Mucosa of gallbladder (tissue), 1 donor: ENCODE data around the gene PBRM1. TPM values are rescaled to one million over a fixed set of nuclear protein-coding genes. Genes with fewer than 3 reads are reported as not detected.
"Not testable (repeated sequence)": the region's sequence is repeated elsewhere in the genome, so short reads cannot be mapped to it uniquely, and the experiment has no call there.

Source experiments
- DNase-seq: peaks from one replicate; pipeline ENCODE4 v3.0.0-alpha.2; 2020; ENCODE audit warnings: low spot score
- total RNA-seq: library from RNA; stranded (reverse); gene quantifications from one replicate; pipeline ENCODE4 v1.2.1, GENCODE V29; 2021
- donor health status: DM: no; HTN: no; CAD: no.

PBRM1 gene
- total RNA-seq = 54.3 TPM

GRCh38 chr3:52685709-52686691 is at the start of gene PBRM1, which contains the start of gene GNL3:
PBRM1 (minus strand) TSS chr3:52685913.
GNL3 (plus strand) TSS chr3:52686032; CDS start chr3:52686093, 61 bp downstream.
- DNase-seq = peak; percentile 94

DNA sequence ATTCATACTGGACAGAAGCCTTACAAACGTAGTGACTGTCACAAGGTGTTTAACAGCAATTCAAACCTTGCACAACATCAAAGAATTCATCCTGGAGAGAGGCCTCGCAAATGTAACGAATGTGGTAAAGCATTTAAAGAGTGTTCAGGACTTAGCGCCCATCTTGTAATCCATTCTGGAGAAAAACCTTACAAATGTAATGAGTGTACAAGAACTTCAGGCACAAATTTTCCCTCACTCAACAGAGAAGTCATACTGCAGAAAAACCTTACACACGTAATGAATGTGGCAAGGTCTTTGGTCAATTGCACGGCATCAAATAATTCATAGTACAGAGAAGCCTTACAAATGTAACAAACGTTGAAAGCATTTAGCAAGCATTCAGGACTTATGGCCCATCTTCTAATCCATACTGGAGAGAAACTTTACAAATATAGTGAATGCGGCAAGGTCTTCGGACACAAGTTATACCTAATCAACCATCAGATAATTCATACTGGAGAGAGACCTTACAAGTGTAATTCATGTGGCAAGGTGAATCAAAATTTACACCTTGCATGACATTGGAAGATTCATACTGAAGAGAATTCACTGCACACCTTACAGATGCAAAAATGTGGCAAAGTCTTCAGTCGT is 47.7 kb upstream of the PBRM1 start:
- no peak for DNase-seq

GRCh38 chr3:52731590-52731989 is 45.9 kb upstream of the PBRM1 start:
- no peak for DNase-seq

- DNase-seq = no peak
Measured at GRCh38 chr3:52730681-52731080, 45.0 kb upstream of the PBRM1 start.

GRCh38 chr3:52728753-52729152 is 43.0 kb upstream of the PBRM1 start:
- not testable (repeated sequence) for DNase-seq

DNA sequence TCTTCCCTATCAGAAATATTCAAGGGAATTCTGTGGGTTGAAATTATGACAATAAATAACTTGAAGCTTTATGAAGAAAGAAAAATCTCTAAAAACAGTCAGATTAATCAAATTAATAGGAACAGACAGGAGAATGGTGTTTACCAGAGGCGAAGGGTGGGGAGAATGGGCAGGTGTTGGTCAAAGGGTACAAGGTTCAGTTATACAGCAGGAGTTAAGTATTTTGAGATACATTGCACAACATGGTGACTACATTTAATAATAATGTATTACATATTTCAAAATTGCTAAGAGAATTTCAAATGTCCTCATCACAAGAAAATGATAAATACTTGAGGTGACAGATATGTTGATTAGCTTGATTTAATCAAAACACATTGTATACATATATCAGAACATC is 38.8 kb upstream of the PBRM1 start:
- DNase-seq = no peak

GRCh38 chr3:52723935-52724334 is 38.2 kb upstream of the PBRM1 start:
- no peak for DNase-seq

DNA sequence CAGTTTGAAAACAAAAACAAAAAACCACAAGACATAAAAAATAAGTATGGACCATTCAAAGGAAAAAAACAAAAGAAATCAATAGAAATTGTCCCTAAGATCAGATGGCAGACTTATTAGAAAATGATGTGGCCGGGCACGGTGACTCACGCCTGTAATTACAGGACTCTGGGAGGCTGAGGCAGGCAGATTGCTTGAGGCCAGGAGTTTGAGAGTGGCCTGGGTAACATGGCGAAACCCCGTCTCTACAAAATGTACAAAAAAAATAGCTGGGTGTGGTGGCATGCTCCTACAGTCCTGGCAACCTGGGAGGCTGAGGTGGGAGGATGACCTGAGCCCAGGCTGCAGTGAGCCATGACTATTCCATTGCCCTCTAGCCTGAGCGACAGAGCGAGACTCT is 36.8 kb upstream of the PBRM1 start:
- DNase-seq = no peak

- no peak for DNase-seq
Measured at GRCh38 chr3:52721730-52722008, 36.0 kb upstream of the PBRM1 start.

GRCh38 chr3:52721002-52721729 is 35.5 kb upstream of the PBRM1 start:
- no peak for DNase-seq

DNA sequence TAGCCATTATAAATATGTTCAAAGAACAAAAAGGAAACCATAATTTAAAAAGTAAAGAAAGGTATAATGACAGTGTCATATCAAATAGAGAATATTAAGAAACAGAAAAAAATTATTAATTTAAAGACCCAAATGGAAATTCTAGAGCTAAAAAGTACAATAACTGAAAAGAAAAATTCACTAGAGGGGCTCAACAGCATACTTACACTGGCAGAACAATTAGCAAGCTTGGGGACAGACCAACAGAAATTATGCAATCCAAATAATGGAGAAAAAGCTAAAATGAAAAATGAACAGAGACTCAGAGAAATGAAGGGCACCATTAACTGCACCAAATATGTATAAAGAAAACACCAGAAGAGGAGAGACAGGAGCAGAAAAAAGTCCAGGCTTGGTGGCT is 33.9 kb upstream of the PBRM1 start:
- DNase-seq = no peak

GRCh38 chr3:52715714-52716305 is 30.1 kb upstream of the PBRM1 start:
- no peak for DNase-seq

DNA sequence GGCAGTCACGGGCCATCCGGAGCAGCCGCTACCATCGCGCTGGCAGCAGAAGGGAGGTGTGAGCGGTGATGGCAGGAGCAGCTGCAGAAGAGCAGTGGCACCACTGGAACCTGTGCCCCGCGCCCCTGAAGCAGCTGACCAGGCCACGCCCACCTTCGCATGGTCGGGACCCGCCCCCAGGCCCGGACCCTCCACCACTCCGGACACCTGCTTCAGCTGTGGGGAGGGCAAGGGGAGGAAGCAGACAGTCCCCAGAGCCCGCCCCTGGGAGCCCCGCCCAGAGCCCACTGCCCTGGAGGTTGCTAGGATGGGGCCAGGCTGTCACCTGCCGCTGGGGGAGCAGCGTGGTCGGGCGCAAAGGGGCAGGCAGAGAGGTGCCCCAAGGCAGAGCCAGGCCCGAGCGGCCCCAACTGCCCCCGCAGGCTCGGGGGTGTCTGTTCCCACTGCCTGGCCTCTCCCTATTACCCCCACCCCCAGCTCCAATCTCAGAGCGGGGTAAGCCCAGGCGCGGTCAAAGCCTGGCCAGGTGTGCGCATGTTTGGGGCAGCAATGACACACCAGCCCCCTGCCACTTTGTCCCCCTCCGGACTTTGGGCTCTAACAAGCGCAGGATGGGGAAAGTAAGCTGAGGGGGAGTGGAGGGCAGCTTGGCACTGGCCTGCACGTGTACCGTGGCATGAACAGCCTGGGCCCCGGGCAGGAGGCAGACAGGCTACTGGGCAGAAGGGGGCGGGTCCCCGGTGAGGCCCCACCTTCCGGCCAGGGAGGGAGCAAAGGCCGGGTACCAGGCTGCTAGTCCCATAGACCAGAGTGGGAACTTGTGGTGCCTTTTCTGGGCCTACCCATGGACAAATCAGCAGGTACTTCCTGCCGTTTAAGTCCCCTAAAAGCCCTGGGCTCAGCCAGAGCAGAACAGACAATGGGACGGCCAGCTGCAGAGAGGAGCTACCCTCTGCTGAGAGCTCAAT is 28.9 kb upstream of the PBRM1 start:
- DNase-seq = peak; percentile 32

DNA sequence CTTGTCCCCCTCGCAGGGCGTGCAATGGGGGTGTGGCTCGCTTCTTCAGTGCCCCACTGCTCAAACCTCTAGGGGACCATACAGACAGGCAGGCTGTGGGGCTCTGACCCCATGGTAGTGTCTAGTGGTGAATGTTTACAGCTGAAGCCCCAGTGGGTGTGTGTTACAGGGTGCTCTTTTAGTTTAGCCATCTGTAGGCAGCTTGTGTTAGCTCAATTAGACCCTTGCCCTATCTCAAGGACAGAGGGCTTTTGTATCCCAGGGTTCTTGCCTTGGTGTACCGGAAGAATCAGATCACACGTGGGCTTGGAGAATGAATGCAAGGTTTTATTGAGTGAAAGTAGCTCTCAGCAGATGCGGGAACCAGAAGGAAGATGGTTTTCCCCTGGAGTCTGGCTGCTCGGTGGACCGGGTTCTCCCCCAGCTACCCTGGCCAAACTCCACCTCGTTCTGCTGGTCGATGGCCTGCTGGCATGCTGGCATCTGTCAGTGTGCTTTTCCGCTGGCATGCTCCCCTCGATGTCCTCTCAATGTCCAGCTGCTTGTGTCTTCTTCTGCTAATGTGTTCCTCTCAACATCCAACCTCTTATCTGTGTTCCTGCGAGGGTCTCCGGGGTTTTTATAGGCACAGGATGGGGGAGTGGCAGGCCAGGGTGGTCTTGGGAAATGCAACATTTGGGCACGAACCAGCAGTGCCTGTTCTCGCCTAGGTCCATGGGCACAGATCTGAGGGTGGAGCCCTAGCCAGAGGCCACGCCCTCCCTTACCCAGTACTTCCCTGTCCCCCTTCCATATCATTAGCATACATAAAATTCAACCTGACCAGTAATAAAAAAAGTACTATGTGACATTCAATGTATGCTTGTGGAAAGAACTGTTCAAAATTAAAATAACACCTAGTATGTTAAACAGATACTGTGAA is 26.8 kb upstream of the PBRM1 start:
- DNase-seq = no peak

DNA sequence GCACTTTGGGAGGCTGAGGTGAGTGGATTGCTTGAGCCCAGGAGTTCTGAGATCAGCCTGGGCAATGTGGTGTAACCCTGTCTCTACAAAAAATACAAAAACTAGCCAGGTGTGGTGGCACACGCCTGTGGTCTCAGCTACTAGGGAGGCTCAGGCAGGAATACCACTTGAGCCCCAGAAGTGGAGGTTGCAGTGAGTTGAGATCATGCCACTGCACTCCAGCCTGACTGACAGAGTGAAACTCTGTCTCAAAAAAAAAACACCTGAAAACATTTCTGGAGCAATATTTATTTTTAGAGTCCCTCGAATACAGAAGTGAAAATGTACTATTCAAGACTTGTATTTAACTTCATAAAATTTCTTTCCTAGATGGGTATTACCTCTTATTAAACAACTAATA is 24.8 kb upstream of the PBRM1 start:
- no peak for DNase-seq

DNA sequence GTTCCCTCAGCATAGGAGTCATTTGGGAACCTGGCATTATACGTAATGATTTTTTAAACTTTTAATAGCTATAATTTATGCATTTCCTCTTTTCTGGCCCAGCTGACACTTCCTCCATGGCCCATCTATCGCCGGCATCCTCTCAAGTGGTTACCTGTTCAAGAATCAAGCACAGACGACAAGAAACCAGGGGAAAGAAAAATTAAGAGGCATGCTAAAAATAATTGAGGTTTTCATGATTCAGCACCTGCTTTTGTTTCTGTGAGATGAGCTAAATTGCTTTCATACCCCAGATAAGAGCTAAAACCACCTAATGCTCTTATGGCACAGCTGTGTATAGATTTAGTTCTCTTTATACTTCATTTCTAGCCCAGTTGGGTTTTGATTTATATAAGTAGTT is 21.9 kb upstream of the PBRM1 start:
- no peak for DNase-seq

DNA sequence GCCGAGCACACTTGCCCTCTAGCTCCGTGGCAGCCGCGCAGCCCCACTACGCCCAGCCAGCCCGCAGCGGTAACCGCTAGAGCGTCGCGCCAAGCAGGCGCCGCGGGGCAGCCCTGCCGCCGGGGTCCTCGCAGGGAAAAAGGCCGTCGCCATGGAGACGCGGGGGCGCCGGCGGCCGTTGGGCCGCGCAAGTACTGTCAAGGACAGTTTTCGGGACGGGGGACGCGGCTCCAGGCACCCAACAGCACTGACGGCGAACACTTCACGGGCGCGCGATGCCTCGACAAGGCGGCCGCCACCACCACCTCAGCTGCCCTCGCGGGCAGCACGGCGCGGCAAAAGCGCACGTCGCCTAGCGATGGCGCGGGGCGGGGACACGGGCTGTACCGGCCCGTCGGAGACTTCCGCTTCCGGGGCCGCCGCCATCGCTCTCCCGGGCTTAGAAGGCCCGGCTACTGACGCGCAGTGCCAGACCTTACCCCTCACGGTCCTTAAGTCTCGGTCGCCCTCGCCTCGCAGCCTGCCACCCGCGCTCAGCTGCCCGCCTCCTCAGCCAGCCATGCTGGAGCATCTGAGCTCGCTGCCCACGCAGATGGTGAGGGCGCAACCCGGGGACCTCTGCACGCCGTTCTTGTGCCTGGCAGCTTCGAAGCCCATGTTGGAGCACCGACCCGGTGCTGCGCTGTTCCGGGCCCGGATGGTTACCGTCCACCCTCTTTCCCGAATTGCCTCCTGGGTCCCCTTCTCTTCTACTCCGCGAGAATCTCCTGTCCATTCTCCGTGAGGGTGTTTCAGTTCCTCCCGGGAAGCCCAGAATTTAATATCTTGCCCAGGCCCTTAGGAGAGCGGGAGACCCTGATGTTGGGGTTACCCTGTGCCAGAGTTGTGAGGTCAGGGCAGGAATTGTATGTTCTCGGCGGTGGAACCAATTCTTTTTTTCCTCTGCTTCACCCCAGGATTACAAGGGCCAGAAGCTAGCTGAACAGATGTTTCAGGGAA is 20.3 kb upstream of the PBRM1 start, which contains the start of the genes GLT8D1 and SPCS1:
Gene GLT8D1, minus strand, starts transcription at position 104 of the 999 bp plus-strand sequence. CDS start 5,331 bp downstream, outside the sequence.
Gene SPCS1, plus strand, starts transcription at position 419 of the 999 bp plus-strand sequence. Its CDS starts 141 bp downstream, at position 560.
- peak; percentile 82 for DNase-seq

DNA sequence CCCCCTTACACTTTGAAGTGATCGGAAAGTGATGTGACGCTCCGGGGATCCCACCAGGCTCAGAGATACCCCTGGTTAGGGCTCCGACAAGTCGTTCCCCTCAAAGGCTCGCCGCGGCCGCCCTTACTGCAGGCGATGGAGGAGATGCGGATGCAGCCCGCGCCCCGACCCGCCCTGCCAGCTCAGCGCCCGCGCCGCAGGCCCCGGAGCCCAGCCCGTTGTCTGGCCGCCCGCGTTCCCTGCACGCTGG is 19.6 kb upstream of the PBRM1 start:
- DNase-seq = no peak
